B cell (primary cell): Measurements from ENCODE around the gene TXK. TPM values are rescaled to one million over a fixed set of nuclear protein-coding genes. Genes with fewer than 3 reads are reported as not detected.

Experiments
- ATAC-seq: fragments of 200-7000 bp; cut with Tn5 transposase; one replicate; pipeline ENCODE4 v1.10.0; 2021; ENCODE audit warnings: low read depth, mild to moderate bottlenecking, moderate number of reproducible peaks, moderate library complexity
- CTCF ChIA-PET: fragments of 350-600 bp; sonication (Branson Sonifier 250); formaldehyde crosslinking; loops from one replicate; lab custom pipeline; 2021; ENCODE audit warnings: antibody characterized with exemption, inconsistent platforms; lab: Charles Lee
- POLR2A ChIA-PET: fragments of 350-600 bp; sonication (Branson Sonifier 250); formaldehyde crosslinking; loops from one replicate; lab custom pipeline; 2021; ENCODE audit warnings: antibody characterized with exemption; lab: Charles Lee
- DNase-seq: peaks from one replicate; pipeline ENCODE4 v3.0.0; 2013
- H2AFZ ChIP-seq: 2 replicates; pipeline ENCODE4 v1.6.1; 2012; ENCODE audit warnings: mild to moderate bottlenecking, low read depth, low read length; ENCODE audit not compliant: insufficient read depth, poor library complexity, severe bottlenecking
- H3K27ac ChIP-seq, 2 donors: 1 replicate in 1 of 2; 2 replicates in 1 of 2; pipeline ENCODE4 v1.5.1; 2012 to 2013; ENCODE audit warnings: low read length in 2 of 2, mild to moderate bottlenecking in 2 of 2, moderate library complexity in 1 of 2
- H3K27me3 ChIP-seq, 4 experiments: fragments of 200-600 bp in 1 of 4; sonication (generic) in 1 of 4; replicated peaks in 1 of 4; 1 replicate in 2 of 4; 2 replicates in 2 of 4; pipeline versions ENCODE4 v1.6.1 to v1.7.0; 2013 to 2016; ENCODE audit warnings: low read length in 3 of 4, mild to moderate bottlenecking in 2 of 4, mixed read lengths in 1 of 4, moderate library complexity in 1 of 4; ENCODE audit not compliant: insufficient read depth in 4 of 4, control insufficient read depth in 3 of 4; ENCODE audit errors: control extremely low read depth in 1 of 4
- H3K36me3 ChIP-seq, 2 experiments: replicated peaks in 1 of 2; 1 replicate in 1 of 2; 2 replicates in 1 of 2; pipeline versions ENCODE4 v1.6.1 to v1.7.1; 2013; ENCODE audit warnings: low read length in 1 of 2; ENCODE audit not compliant: insufficient read depth in 2 of 2, control insufficient read depth in 1 of 2; ENCODE audit errors: control extremely low read depth in 1 of 2, extremely low read depth in 1 of 2
- H3K4me1 ChIP-seq, 2 donors: fragments of 200-600 bp in 1 of 2; sonication (generic) in 1 of 2; 1 replicate in 1 of 2; 2 replicates in 1 of 2; pipeline versions ENCODE4 v1.5.1 to v1.6.1; 2013 to 2017; ENCODE audit warnings: low read length in 2 of 2; ENCODE audit not compliant: control insufficient read depth in 2 of 2, insufficient read depth in 2 of 2
- H3K4me2 ChIP-seq: replicated peaks from 2 replicates; pipeline ENCODE3; 2012; ENCODE audit warnings: mild to moderate bottlenecking, low read depth, low read length; ENCODE audit not compliant: poor library complexity, severe bottlenecking
- H3K4me3 ChIP-seq, 5 experiments: fragments of 200-600 bp in 1 of 5; sonication (generic) in 1 of 5; 1 replicate in 3 of 5; 2 replicates in 2 of 5; pipeline versions ENCODE4 v1.5.1 to v1.7.0; 2011 to 2016; ENCODE audit warnings: low read length in 4 of 5, mild to moderate bottlenecking in 4 of 5, low read depth in 2 of 5, control low read depth in 1 of 5, moderate library complexity in 1 of 5; ENCODE audit not compliant: insufficient read depth in 1 of 5; ENCODE audit errors: control extremely low read depth in 1 of 5, extremely low read depth in 1 of 5
- H3K79me2 ChIP-seq: fragments of 200-600 bp; sonication (generic); one replicate; pipeline ENCODE4 v1.6.0; 2016; ENCODE audit warnings: low read length; ENCODE audit not compliant: control insufficient read depth, insufficient read depth
- H3K9ac ChIP-seq: fragments of 200-600 bp; sonication (generic); 2 replicates; pipeline ENCODE4 v1.6.1; 2017; ENCODE audit warnings: mild to moderate bottlenecking, low read length, moderate library complexity
- H3K9me3 ChIP-seq, 3 donors: one replicate each; pipeline versions ENCODE4 v1.6.1 to v1.7.1; 2013; ENCODE audit warnings: low read length in 2 of 3; ENCODE audit not compliant: control insufficient read depth in 2 of 3, insufficient read depth in 1 of 3; ENCODE audit errors: control extremely low read depth in 1 of 3
- H4K20me1 ChIP-seq: 2 replicates; pipeline ENCODE4 v1.6.0; 2012; ENCODE audit warnings: mild to moderate bottlenecking, low read length; ENCODE audit not compliant: insufficient read depth, control insufficient read depth, poor library complexity, severe bottlenecking
- H3K27ac Mint-ChIP-seq: one replicate; pipeline ENCODE4 v1.8.0; 2021; ENCODE audit warnings: mixed read lengths
- H3K27me3 Mint-ChIP-seq: one replicate; pipeline ENCODE4 v1.8.0; 2021; ENCODE audit warnings: mixed read lengths
- H3K4me1 Mint-ChIP-seq: one replicate; pipeline ENCODE4 v1.8.0; 2021; ENCODE audit warnings: mixed read lengths
- H3K4me3 Mint-ChIP-seq: one replicate; pipeline ENCODE4 v1.8.0; 2021; ENCODE audit warnings: mixed read lengths
- H3K9me3 Mint-ChIP-seq: one replicate; pipeline ENCODE4 v1.8.0; 2022; ENCODE audit warnings: mixed read lengths; ENCODE audit not compliant: insufficient read depth
- CTCF ChIP-seq: fragments of 200-600 bp; IDR thresholded peaks from one replicate; pipeline ENCODE4 v1.8.0; 2022; ENCODE audit warnings: antibody characterized with exemption, mild to moderate bottlenecking
- EZH2 ChIP-seq: IDR thresholded peaks from 2 replicates; pipeline ENCODE4 v1.6.1; 2012; ENCODE audit warnings: borderline replicate concordance, low read depth, mild to moderate bottlenecking, moderate library complexity, low read length; ENCODE audit not compliant: insufficient read depth, poor library complexity, severe bottlenecking
- WGBS: methylation state at CpG from one replicate; pipeline ENCODE4 v1.1.5; 2013; ENCODE audit warnings: missing lambda C conversion rate; ENCODE audit not compliant: insufficient coverage; 5-methylcytosine and 5-hydroxymethylcytosine counted together
- intact Hi-C: fragments of 100-400 bp; cut with micrococcal nuclease; formaldehyde crosslinking; loops from one replicate; pipeline ENCODE4 v1.10.0; 2022
- polyA plus RNA-seq: library from polyadenylated mRNA; depleted of rRNA; stranded (reverse); fragments of >200 nt; gene quantifications from 2 replicates; pipeline ENCODE4 v1.2.3, GENCODE V29; 2012
- total RNA-seq, 2 donors: library from RNA; stranded (reverse); fragments of 120-200 nt in 1 of 2; gene quantifications; 1 replicate in 1 of 2; 2 replicates in 1 of 2; pipeline versions ENCODE4 v1.2.3 to v1.2.4, GENCODE V29; 2013 to 2022

TXK gene
- total and polyA plus RNA-seq, 2 donors (not counting 1 experiment from before 2014, with no cell fraction given), result 0.79 to 1.1 TPM

- ChIA-PET POLR2A (no interaction called here), CTCF (no interaction called here)
- intact Hi-C loops, result no loop called here
Observed at GRCh38 chr4:48153791-48154550, 19.9 kb upstream of the TXK start.

More at GRCh38 chr4:48153791-48154550, 19.9 kb upstream of the TXK start:
- peaks cover 4 to 45% of the 10 kb centered on the region in 2 experiments for H3K36me3 ChIP-seq
- no peak overlapping the region for H3K4me3 ChIP-seq
- no peak for DNase-seq
- no peaks in the 10 kb centered on the region for H4K20me1 ChIP-seq
- TF ChIP-seq EZH2, result no peak
- no peak for TF ChIP-seq CTCF
- Mint-ChIP-seq H3K27me3 (no peaks in the 10 kb centered on the region), H3K27ac (no peak overlapping the region), H3K4me1 (no peaks in the 10 kb centered on the region), H3K9me3 (peaks cover 9% of the 10 kb centered on the region), H3K4me3 (no peak overlapping the region)
- ATAC-seq, result no peak
- H3K27me3 ChIP-seq, result no peaks in the 10 kb centered on the region
- no peak overlapping the region for H3K4me2 ChIP-seq
- no CpG with 5 or more reads among the region's 1 CpG for WGBS
- no peak overlapping the region for H3K27ac ChIP-seq
- no peaks in the 10 kb centered on the region for H3K79me2 ChIP-seq
- no peak overlapping the region for H3K9ac ChIP-seq
- peaks cover 2 to 30% (median 3%) of the 10 kb centered on the region in 3 donors for H3K9me3 ChIP-seq
- H2AFZ ChIP-seq, result no peak overlapping the region
- no peaks in the 10 kb centered on the region for H3K4me1 ChIP-seq
